Gastrocnemius medialis (tissue), 4 donors: ENCODE data around the gene GTF3C5. TPM values are rescaled to one million over a fixed set of nuclear protein-coding genes. Genes with fewer than 3 reads are reported as not detected.
"Not testable (repeated sequence)": the region's sequence is repeated elsewhere in the genome, so short reads cannot be mapped to it uniquely, and the experiment has no call there.

Experiments used
- ATAC-seq, 2 donors: fragments of 150-250 bp; one replicate each; pipeline ENCODE4 v1.9.1; 2016
- DNase-seq, 2 donors: peaks; one replicate each; pipeline ENCODE4 v3.0.0-alpha.2; 2019
- H3K27ac ChIP-seq, 4 donors: fragments of 200-600 bp; sonication (generic); 1 replicate in 1 of 4; 2 replicates in 3 of 4; pipeline ENCODE4 v1.5.1; 2016 to 2018; ENCODE audit warnings: mild to moderate bottlenecking in 2 of 4, moderate library complexity in 1 of 4
- H3K27me3 ChIP-seq, 3 donors: fragments of 200-600 bp; sonication (generic) in 2 of 3; 1 replicate in 1 of 3; 2 replicates in 2 of 3; pipeline versions ENCODE4 v1.5.1 to v1.6.0; 2016 to 2019; ENCODE audit warnings: mild to moderate bottlenecking in 1 of 3, moderate library complexity in 1 of 3
- H3K36me3 ChIP-seq, 2 donors: fragments of 200-600 bp; sonication (generic) in 1 of 2; one replicate each; pipeline ENCODE4 v1.5.1; 2017 to 2018
- H3K4me1 ChIP-seq, 2 donors: fragments of 200-600 bp; sonication (generic) in 1 of 2; one replicate each; pipeline ENCODE4 v1.5.1; 2016 to 2017; ENCODE audit warnings: mild to moderate bottlenecking in 2 of 2
- H3K4me3 ChIP-seq, 4 donors: fragments of 200-600 bp; sonication (generic) in 3 of 4; 1 replicate in 1 of 4; 2 replicates in 3 of 4; pipeline ENCODE4 v1.5.1; 2016 to 2019; ENCODE audit warnings: mild to moderate bottlenecking in 2 of 4
- H3K9me3 ChIP-seq, 3 donors: fragments of 200-600 bp; sonication (generic) in 2 of 3; 1 replicate in 1 of 3; 2 replicates in 2 of 3; pipeline ENCODE4 v1.5.1; 2016 to 2019
- POLR2A ChIP-seq, 2 donors: fragments of 450-650 bp; IDR thresholded peaks; one replicate each; pipeline ENCODE4 v1.6.1; 2017; ENCODE audit warnings: antibody characterized with exemption in 2 of 2, mild to moderate bottlenecking in 2 of 2, moderate library complexity in 2 of 2
- in situ Hi-C, 4 donors: fragments of 200-750 bp; cut with MboI; loops; one replicate each; pipeline versions ENCODE4 v1.15.0 to v1.8.0; 2017; ENCODE audit warnings: low sequenced_read_pairs in 4 of 4
- intact Hi-C: fragments of 100-400 bp; cut with DNase I; formaldehyde crosslinking; loops from one replicate; pipeline ENCODE4 v1.15.1; 2023; ENCODE audit warnings: low total_unique reads
- total RNA-seq, 4 donors: library from RNA; depleted of rRNA; stranded (reverse); fragments of >200 nt; gene quantifications; one replicate each; pipeline versions ENCODE4 v1.1.0 to v1.2.3, GENCODE V29; 2016
- TF ChIP-seq, protein P1 (sequence below), 5 experiments: fragments of 450-650 bp in 3 of 5; fragments of 200-600 bp in 2 of 5; sonication (generic) in 2 of 5; IDR thresholded peaks in 4 of 5; conservative IDR thresholded peaks in 1 of 5; 1 replicate in 4 of 5; 2 replicates in 1 of 5; pipeline ENCODE4 v1.5.1; 2016 to 2019; ENCODE audit warnings: antibody characterized with exemption in 5 of 5, mild to moderate bottlenecking in 3 of 5, moderate library complexity in 3 of 5

GTF3C5 gene
- total RNA-seq, 4 donors from 2014 or later: 48.1 to 55.3 (median 51.5) TPM

GRCh38 chr9:133071484-133072150, 40.8 kb downstream of the GTF3C5 start:
- intact Hi-C loops (no loop called here), in situ Hi-C loops (no loop called here)
- Histone ChIP-seq H3K4me1 (no peaks in the 10 kb centered on the region), H3K36me3 (no peaks in the 10 kb centered on the region), H3K27me3 (no peaks in the 10 kb centered on the region), H3K4me3 (no peak overlapping the region), H3K9me3 (no peaks in the 10 kb centered on the region), H3K27ac (no peak overlapping the region)
- DNase-seq (no peak), ATAC-seq (no peak)
- TF ChIP-seq POLR2A (IDR thresholded peaks at IDR 0.05): no peak
- TF ChIP-seq, protein P1, sequence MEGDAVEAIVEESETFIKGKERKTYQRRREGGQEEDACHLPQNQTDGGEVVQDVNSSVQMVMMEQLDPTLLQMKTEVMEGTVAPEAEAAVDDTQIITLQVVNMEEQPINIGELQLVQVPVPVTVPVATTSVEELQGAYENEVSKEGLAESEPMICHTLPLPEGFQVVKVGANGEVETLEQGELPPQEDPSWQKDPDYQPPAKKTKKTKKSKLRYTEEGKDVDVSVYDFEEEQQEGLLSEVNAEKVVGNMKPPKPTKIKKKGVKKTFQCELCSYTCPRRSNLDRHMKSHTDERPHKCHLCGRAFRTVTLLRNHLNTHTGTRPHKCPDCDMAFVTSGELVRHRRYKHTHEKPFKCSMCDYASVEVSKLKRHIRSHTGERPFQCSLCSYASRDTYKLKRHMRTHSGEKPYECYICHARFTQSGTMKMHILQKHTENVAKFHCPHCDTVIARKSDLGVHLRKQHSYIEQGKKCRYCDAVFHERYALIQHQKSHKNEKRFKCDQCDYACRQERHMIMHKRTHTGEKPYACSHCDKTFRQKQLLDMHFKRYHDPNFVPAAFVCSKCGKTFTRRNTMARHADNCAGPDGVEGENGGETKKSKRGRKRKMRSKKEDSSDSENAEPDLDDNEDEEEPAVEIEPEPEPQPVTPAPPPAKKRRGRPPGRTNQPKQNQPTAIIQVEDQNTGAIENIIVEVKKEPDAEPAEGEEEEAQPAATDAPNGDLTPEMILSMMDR (IDR thresholded peaks at IDR 0.05 in 4 of 5, conservative IDR thresholded peaks at IDR 0.05 in 1 of 5): no peak

DNA sequence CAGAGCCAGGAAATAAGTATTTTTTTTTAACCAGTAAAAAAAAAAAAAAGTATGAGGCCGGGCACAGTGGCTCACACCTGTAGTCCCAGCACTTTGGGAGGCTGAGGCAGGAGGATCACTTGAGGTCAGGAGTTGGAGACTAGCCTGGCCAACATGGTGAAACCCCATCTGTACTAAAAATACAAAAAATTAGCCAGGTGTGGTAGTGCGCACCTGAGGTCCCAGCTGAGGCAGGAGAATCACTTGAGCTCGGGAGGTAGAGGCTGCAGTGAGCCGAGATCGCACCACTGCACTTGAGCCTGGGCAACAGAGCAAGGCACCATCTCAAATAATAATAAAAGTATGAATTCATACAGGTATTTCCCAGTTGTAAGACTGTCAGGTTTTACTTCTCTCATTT, 41.4 kb downstream of the GTF3C5 start:
- ATAC-seq, intact Hi-C loops: not testable (repeated sequence)

DNA sequence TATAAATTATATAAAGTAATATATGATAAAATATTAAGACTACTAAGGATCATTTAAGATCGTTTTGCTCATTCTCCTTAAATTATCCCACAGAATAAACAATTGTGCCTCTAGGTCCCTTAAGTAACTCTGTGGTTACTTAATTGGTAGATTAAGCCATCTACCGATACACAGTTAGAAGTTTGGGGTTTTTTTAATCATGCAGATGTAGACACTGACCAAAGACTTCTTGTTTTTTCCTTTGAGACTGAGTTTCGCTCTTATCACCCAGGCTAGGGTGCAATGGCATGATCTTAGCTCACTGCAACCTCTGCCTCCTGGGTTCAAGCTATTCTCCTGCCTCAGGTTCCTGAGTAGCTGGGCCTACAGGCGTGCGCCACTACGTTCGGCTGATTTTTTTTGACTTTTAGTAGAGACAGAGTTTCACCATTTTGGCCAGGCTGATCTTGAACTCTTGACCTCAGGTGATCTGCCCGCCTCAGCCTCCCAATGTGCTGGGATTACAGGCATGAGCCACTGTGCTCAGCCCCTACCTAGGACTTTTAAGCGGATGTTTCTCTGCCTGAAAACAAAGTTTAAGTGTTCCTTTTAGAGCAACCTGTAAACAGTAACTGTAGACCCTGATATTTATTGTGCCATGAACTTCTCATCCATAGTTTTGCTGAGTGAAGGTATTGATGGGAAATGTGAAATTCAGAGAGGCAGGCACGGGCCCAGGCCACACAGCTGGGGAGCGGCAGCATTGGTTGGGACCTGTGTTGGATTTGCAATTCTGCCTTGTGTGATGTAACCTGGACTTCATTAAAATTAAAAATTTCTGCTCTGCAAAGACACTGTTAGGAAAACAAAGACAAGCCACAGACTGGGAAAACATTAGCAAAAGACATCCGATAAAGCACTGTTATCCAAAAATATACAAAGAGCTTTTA, 42.6 kb downstream of the GTF3C5 start:
- DNase-seq (no peak), ATAC-seq (no peak)
- intact Hi-C loops (no loop called here), in situ Hi-C loops (no loop called here)
- TF ChIP-seq, protein P1 (IDR thresholded peaks at IDR 0.05 in 4 of 5, conservative IDR thresholded peaks at IDR 0.05 in 1 of 5): no peak
- no peak for TF ChIP-seq POLR2A (IDR thresholded peaks at IDR 0.05)
- H3K9me3 ChIP-seq: no peaks in the 10 kb centered on the region
- H3K36me3 ChIP-seq: no peaks in the 10 kb centered on the region
- H3K4me1 ChIP-seq: no peaks in the 10 kb centered on the region
- no peak overlapping the region for H3K4me3 ChIP-seq
- H3K27me3 ChIP-seq: no peaks in the 10 kb centered on the region
- H3K27ac ChIP-seq: no peak overlapping the region

More for the DNA sequence above, 41.4 kb downstream of the GTF3C5 start:
- H3K9me3 ChIP-seq, H3K4me3 ChIP-seq, DNase-seq, H3K27me3 ChIP-seq, H3K36me3 ChIP-seq, H3K27ac ChIP-seq, H3K4me1 ChIP-seq, in situ Hi-C loops: not testable (repeated sequence)

DNA sequence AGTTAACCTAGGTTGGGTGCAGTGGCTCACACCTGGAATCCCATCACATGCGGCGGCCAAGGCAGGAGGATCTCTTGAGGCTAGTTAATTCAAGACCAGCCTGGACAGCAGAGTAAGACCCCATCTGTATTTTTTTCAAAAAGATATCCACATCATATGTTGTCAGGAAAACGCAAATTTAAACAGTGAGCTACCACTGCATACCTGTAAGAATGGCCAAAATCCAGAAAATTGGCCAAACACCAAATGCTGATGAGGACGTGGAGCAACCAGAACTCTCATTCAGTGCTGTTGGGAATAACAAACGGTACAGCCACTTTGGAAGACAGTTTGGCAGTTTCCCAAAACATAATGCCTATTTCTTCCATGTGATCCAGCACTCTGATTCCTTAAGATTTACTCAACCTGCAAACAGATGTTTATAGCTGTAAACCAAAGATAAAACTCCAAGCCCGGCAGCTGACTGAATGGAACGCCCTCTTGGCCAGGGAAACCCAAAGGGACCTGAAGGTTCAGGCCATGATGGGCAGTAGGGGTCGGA, 43.4 kb downstream of the GTF3C5 start:
- Histone ChIP-seq H3K4me1 (no peaks in the 10 kb centered on the region), H3K36me3 (no peaks in the 10 kb centered on the region), H3K9me3 (no peaks in the 10 kb centered on the region), H3K27me3 (no peaks in the 10 kb centered on the region), H3K4me3 (no peak overlapping the region), H3K27ac (no peak overlapping the region)
- intact Hi-C loops: no loop called here
- TF ChIP-seq, protein P1 (IDR thresholded peaks at IDR 0.05 in 4 of 5, conservative IDR thresholded peaks at IDR 0.05 in 1 of 5): no peak
- TF ChIP-seq POLR2A (IDR thresholded peaks at IDR 0.05): no peak
- in situ Hi-C loops: no loop called here
- DNase-seq: no peak
- ATAC-seq: no peak
